Lower lobe of right lung (tissue), 2 donors: ENCODE results near the gene KDR. TPM values are rescaled to one million over a fixed set of nuclear protein-coding genes. Genes with fewer than 3 reads are reported as not detected.

ENCODE experiments used
- ATAC-seq, 2 donors: fragments of 200-7000 bp; cut with Tn5 transposase; one replicate each; pipeline ENCODE4 v1.9.1; 2020 to 2022; ENCODE audit warnings: mild to moderate bottlenecking in 2 of 2, moderate library complexity in 2 of 2
- DNase-seq: peaks from one replicate; pipeline ENCODE4 v3.0.0-alpha.2; 2020
- H3K27ac ChIP-seq: fragments of 200-600 bp; one replicate; pipeline ENCODE4 v1.8.0; 2022
- H3K27me3 ChIP-seq: fragments of 200-600 bp; one replicate; pipeline ENCODE4 v1.8.0; 2022; ENCODE audit warnings: low read depth
- H3K36me3 ChIP-seq: fragments of 200-600 bp; one replicate; pipeline ENCODE4 v1.8.0; 2022; ENCODE audit warnings: mild to moderate bottlenecking
- H3K4me1 ChIP-seq: fragments of 200-600 bp; one replicate; pipeline ENCODE4 v1.8.0; 2022
- H3K4me3 ChIP-seq: fragments of 200-600 bp; one replicate; pipeline ENCODE4 v1.8.0; 2022; ENCODE audit warnings: mild to moderate bottlenecking
- H3K9me3 ChIP-seq: fragments of 200-600 bp; one replicate; pipeline ENCODE4 v1.8.0; 2022
- intact Hi-C: fragments of 100-400 bp; cut with DNase I; formaldehyde crosslinking; loops from one replicate; pipeline ENCODE4 v1.11.0; 2022
- total RNA-seq: library from RNA; stranded (reverse); fragmentation: NEBNext Ultra II Directional; extraction: Animal tissue kit (Norgen Biotek cat#: 25700); gene quantifications from one replicate; pipeline ENCODE4 v1.2.1, GENCODE V29; 2021
- TF ChIP-seq, protein P1 (sequence below): fragments of 200-600 bp; IDR thresholded peaks from one replicate; pipeline ENCODE4 v1.8.0; 2022; ENCODE audit warnings: antibody characterized with exemption, mild to moderate bottlenecking
- donor health status: DM: no; HTN: yes; CAD: no; lungs with severe emphysema.

The KDR gene
- total RNA-seq, 1 donor from 2014 or later, result 55.8 TPM

- H3K36me3 ChIP-seq, result no peaks in the 10 kb centered on the region
- peaks cover 26% of the 10 kb centered on the region for H3K4me1 ChIP-seq
- H3K27me3 ChIP-seq, result no peaks in the 10 kb centered on the region
- no peak overlapping the region for H3K4me3 ChIP-seq
- peak in 1 of 2 donors; percentile 39 for ATAC-seq
- no peaks in the 10 kb centered on the region for H3K9me3 ChIP-seq
- no peak for DNase-seq
- TF ChIP-seq, protein P1, sequence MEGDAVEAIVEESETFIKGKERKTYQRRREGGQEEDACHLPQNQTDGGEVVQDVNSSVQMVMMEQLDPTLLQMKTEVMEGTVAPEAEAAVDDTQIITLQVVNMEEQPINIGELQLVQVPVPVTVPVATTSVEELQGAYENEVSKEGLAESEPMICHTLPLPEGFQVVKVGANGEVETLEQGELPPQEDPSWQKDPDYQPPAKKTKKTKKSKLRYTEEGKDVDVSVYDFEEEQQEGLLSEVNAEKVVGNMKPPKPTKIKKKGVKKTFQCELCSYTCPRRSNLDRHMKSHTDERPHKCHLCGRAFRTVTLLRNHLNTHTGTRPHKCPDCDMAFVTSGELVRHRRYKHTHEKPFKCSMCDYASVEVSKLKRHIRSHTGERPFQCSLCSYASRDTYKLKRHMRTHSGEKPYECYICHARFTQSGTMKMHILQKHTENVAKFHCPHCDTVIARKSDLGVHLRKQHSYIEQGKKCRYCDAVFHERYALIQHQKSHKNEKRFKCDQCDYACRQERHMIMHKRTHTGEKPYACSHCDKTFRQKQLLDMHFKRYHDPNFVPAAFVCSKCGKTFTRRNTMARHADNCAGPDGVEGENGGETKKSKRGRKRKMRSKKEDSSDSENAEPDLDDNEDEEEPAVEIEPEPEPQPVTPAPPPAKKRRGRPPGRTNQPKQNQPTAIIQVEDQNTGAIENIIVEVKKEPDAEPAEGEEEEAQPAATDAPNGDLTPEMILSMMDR, result no peak
- intact Hi-C loops, result no loop called here
- H3K27ac ChIP-seq, result no peak overlapping the region
Measured at GRCh38 chr4:55032788-55033187, 92.6 kb downstream of the KDR start.

GRCh38 chr4:55032179-55032578 is 93.2 kb downstream of the KDR start:
- no peak overlapping the region for H3K4me3 ChIP-seq
- peaks cover 23% of the 10 kb centered on the region for H3K4me1 ChIP-seq
- H3K9me3 ChIP-seq, result no peaks in the 10 kb centered on the region

DNA sequence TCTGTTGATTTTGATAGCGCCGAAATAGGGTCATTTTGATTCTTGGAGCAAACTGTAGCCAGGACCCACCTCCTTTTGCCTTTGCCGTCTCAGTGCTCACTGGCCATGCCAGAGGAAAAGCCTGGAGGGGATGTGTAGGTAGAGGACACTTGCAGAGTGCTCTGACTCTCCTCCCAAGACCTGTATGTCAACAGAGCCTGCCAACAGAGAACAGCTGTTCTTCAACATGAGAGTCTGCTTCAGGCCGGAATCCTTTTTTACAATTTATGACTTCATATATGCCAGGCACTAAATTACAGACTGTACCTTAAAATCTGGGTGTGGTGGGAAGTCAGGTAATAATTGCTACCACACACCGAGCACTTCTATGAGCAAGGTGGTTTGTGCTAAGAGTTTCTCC is 94.2 kb downstream of the KDR start:
- DNase-seq (no peak), ATAC-seq (no peak)
- Histone ChIP-seq H3K4me1 (peaks cover 18% of the 10 kb centered on the region), H3K9me3 (no peaks in the 10 kb centered on the region), H3K27ac (no peak overlapping the region), H3K27me3 (no peaks in the 10 kb centered on the region), H3K4me3 (no peak overlapping the region), H3K36me3 (no peaks in the 10 kb centered on the region)
- TF ChIP-seq, protein P1, result no peak
- intact Hi-C loops, result no loop called here

More at GRCh38 chr4:55032179-55032578, 93.2 kb downstream of the KDR start:
- Histone ChIP-seq H3K27ac (no peak overlapping the region), H3K27me3 (no peaks in the 10 kb centered on the region), H3K36me3 (no peaks in the 10 kb centered on the region)
- TF ChIP-seq, protein P1, result no peak
- no peak for DNase-seq
- ATAC-seq, result no peak
- intact Hi-C loops, result no loop called here

DNA sequence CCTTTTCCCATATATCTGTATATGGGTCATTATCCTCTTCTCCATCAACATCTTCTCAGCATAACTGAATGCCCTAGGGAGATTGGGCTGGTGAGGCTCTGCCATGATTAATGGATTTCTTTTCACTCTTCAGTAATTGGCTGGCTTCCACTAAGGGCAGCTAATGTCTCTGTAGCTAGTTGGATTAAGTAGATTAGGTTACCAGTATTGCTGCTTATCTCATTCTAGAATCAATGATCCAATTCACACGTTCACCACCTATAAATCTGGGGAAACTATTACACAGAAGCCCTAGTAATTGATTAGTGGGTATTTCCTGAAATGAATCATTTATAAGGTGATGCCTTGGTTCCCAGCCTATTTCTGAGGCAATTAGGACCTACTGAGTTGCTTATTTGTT is 94.8 kb downstream of the KDR start:
- no peaks in the 10 kb centered on the region for H3K36me3 ChIP-seq
- TF ChIP-seq, protein P1, result no peak
- intact Hi-C loops, result no loop called here
- no peaks in the 10 kb centered on the region for H3K9me3 ChIP-seq
- no peak overlapping the region for H3K27ac ChIP-seq
- no peaks in the 10 kb centered on the region for H3K27me3 ChIP-seq
- no peak overlapping the region for H3K4me3 ChIP-seq
- DNase-seq, result no peak
- peaks cover 18% of the 10 kb centered on the region for H3K4me1 ChIP-seq
- ATAC-seq, result no peak

- TF ChIP-seq, protein P1, result no peak
- Histone ChIP-seq H3K36me3 (no peaks in the 10 kb centered on the region), H3K27ac (no peak overlapping the region), H3K4me3 (no peak overlapping the region), H3K9me3 (no peaks in the 10 kb centered on the region), H3K4me1 (peaks cover 18% of the 10 kb centered on the region), H3K27me3 (no peaks in the 10 kb centered on the region)
- ATAC-seq, result no peak
- intact Hi-C loops, result no loop called here
- DNase-seq, result no peak
Measured at GRCh38 chr4:55029821-55030503, 95.4 kb downstream of the KDR start.
